ENCODE data around the gene UPK1A.

Gene UPK1A

DNA sequence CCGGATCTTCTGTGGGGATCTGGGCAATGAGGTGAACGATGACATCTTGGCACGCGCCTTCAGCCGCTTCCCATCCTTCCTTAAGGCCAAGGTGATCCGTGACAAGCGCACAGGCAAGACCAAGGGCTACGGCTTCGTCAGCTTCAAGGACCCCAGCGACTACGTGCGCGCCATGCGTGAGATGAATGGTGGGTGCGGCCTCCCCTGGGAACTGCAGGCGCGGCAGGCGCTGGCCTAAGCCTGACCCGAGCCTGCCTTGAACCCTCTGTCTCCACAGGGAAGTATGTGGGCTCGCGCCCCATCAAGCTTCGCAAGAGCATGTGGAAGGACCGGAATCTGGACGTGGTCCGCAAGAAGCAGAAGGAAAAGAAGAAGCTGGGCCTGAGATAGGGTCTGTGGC, 29.2 kb upstream of the UPK1A start:
- TF ChIP-seq, protein P1, sequence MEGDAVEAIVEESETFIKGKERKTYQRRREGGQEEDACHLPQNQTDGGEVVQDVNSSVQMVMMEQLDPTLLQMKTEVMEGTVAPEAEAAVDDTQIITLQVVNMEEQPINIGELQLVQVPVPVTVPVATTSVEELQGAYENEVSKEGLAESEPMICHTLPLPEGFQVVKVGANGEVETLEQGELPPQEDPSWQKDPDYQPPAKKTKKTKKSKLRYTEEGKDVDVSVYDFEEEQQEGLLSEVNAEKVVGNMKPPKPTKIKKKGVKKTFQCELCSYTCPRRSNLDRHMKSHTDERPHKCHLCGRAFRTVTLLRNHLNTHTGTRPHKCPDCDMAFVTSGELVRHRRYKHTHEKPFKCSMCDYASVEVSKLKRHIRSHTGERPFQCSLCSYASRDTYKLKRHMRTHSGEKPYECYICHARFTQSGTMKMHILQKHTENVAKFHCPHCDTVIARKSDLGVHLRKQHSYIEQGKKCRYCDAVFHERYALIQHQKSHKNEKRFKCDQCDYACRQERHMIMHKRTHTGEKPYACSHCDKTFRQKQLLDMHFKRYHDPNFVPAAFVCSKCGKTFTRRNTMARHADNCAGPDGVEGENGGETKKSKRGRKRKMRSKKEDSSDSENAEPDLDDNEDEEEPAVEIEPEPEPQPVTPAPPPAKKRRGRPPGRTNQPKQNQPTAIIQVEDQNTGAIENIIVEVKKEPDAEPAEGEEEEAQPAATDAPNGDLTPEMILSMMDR (conservative IDR thresholded peaks at IDR 0.05; ENCODE audit: low read length), result no peak
- DNase-seq (ENCODE audit: low read depth), result no peak
- H3K4me3 ChIP-seq (ENCODE audit: low read length), result no peak overlapping the region

DNA sequence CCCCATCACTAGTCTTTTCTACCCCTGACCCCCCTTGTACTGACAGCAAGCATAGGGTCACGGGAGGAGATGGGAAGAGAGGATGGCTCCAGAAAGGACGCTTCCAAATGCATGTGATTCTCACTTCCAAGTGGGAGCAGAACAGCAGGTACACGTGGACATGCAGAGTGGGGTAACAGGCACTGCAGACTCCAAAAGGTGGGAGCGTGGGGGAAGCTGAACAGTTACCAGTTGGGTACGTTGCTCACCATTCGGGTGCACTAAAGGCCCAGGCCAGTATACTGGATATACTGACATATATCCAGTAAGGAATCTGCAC, 27.0 kb upstream of the UPK1A start:
- no peak for DNase-seq (ENCODE audit: low read depth)
- no peak overlapping the region for H3K4me3 ChIP-seq (ENCODE audit: low read length)
- TF ChIP-seq, protein P1 (conservative IDR thresholded peaks at IDR 0.05; ENCODE audit: low read length), result no peak

DNA sequence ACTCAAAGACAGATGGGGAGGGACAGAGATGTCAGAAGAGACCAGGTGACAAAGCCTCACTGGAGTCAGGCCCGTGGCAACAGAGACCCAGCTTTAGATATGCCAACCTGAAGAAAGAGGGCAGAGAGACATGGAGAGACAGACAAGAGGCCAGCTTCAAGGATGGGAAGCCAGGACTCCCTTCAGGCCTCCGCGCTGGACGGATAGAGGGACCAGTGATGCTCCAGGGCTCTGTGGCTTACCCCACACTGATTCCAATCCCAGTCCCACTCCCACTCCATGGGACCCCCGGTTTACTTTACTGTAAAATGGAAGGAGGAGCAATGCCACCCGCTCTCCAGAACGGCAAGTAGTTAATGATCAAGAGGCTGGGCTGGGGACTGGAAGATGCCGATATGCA, 26.5 kb upstream of the UPK1A start:
- H3K4me3 ChIP-seq (ENCODE audit: low read length), result no peak overlapping the region
- TF ChIP-seq, protein P1 (conservative IDR thresholded peaks at IDR 0.05; ENCODE audit: low read length), result no peak
- no peak for DNase-seq (ENCODE audit: low read depth)

DNA sequence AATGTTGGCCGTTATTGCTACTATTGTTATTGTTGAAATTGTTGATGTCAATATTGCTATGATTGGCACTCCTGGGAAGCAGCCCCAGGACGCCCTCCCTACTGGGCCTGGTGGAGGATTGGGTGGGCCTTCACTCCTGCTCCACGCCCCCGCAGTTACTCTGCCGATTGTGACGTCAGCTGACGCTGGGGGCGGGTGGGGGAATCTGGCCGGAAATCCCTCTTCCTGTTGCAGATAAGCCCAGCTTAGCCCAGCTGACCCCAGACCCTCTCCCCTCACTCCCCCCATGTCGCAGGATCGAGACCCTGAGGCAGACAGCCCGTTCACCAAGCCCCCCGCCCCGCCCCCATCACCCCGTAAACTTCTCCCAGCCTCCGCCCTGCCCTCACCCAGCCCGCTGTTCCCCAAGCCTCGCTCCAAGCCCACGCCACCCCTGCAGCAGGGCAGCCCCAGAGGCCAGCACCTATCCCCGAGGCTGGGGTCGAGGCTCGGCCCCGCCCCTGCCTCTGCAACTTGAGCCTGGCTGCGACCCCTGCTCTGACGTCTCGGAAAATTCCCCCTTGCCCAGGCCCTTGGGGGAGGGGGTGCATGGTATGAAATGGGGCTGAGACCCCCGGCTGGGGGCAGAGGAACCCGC, 24.7 kb upstream of the UPK1A start, which contains the start of gene ETV2:
TSS of gene ETV2 (plus strand) at position 231 of the 637 bp plus-strand sequence. CDS start 716 bp downstream, outside the sequence.
- H3K4me3 ChIP-seq (ENCODE audit: low read length), result no peak within 1 kb of the TSS
- DNase-seq (ENCODE audit: low read depth), result no peak
- TF ChIP-seq, protein P1 (conservative IDR thresholded peaks at IDR 0.05; ENCODE audit: low read length), result no peak

DNA sequence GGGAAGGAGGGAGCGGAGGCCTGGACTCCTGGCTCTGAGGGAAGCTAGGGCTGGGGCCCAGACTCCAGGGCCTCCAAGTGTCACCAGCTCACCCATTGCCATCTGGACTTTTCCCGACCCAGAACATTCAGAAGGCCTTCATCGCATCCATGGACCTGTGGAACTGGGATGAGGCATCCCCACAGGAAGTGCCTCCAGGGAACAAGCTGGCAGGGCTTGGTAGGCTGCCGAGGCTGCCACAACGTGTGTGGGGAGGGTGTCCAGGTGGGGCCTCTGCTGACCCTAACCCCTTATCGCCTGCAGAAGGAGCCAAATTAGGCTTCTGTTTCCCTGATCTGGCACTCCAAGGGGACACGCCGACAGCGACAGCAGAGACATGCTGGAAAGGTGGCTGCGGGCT, 24.0 kb upstream of the UPK1A start:
- H3K4me3 ChIP-seq (ENCODE audit: low read length), result no peak overlapping the region
- no peak for DNase-seq (ENCODE audit: low read depth)
- TF ChIP-seq, protein P1 (conservative IDR thresholded peaks at IDR 0.05; ENCODE audit: low read length), result no peak

DNA sequence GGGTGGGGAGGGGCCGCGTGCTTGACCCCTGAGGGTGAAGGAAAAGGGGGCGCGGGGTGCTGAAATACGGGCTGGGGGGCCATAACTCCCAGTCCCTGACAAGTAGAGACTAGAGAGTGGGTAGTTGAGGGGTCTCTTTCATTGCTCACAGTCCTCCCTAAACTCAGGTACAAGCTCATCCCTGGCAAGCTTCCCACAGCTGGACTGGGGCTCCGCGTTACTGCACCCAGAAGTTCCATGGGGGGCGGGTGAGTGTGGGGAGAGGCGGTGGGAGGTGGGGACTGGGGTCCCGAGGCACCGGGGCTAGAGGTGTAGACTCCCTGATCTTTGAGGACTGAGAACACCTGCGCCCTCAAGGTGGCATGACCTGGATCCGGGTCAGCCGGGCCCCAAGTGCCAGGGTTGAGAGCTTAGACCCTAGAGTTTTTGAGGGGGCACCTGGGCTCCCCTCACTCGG, 23.5 kb upstream of the UPK1A start:
- DNase-seq (ENCODE audit: low read depth), result no peak
- TF ChIP-seq, protein P1 (conservative IDR thresholded peaks at IDR 0.05; ENCODE audit: low read length), result no peak
- H3K4me3 ChIP-seq (ENCODE audit: low read length), result peak overlapping the region; percentile 67
